ENCODE data around the gene AK4.

- TF ChIP-seq CTCF (IDR thresholded peaks at IDR 0.05; ENCODE audit: low read depth, low read length), result no peak
- TF ChIP-seq, protein P1, sequence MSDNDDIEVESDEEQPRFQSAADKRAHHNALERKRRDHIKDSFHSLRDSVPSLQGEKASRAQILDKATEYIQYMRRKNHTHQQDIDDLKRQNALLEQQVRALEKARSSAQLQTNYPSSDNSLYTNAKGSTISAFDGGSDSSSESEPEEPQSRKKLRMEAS (IDR thresholded peaks at IDR 0.05; ENCODE audit: low read depth, low read length), result no peak
- TF ChIP-seq POLR2A (IDR thresholded peaks at IDR 0.05; ENCODE audit: extremely low read depth, insufficient read length), result no peak
- no peak for TF ChIP-seq MYC (IDR thresholded peaks at IDR 0.05; ENCODE audit: low read depth, low read length)
Measured at GRCh38 chr1:65255656-65256050, 107.7 kb downstream of the AK4 start.

All from NB4 (cell line).